ENCODE measurements around the gene RFX7. TPM values are rescaled to one million over a fixed set of nuclear protein-coding genes. Genes with fewer than 3 reads are reported as not detected.

Gene RFX7
- total RNA-seq, 4 donors from 2014 or later = 9.6 to 20.6 (median 16.2) TPM

- peaks cover 0 to 25% (median 5%) of the 10 kb centered on the region in 4 donors for H3K9me3 ChIP-seq
- TF ChIP-seq CTCF (IDR thresholded peaks at IDR 0.05) (no peak), POLR2A (IDR thresholded peaks at IDR 0.05) (no peak)
- no peak for DNase-seq
- H3K36me3 ChIP-seq = peaks cover 0 to 25% (median 0%) of the 10 kb centered on the region in 3 donors
- H3K4me1 ChIP-seq = no peaks in the 10 kb centered on the region
- H3K27me3 ChIP-seq = no peaks in the 10 kb centered on the region
- no peak overlapping the region for H3K4me3 ChIP-seq
- H3K27ac ChIP-seq = no peak overlapping the region
These were observed 11.6 kb downstream of the RFX7 start for GRCh38 chr15:56232058-56232457.

- H3K27me3 ChIP-seq = no peaks in the 10 kb centered on the region
- H3K4me3 ChIP-seq = no peak overlapping the region
- H3K36me3 ChIP-seq = peaks cover 0 to 25% (median 0%) of the 10 kb centered on the region in 3 donors
- no peak for TF ChIP-seq CTCF (IDR thresholded peaks at IDR 0.05)
- TF ChIP-seq POLR2A (IDR thresholded peaks at IDR 0.05) = no peak
- H3K27ac ChIP-seq = no peak overlapping the region
- peaks cover 0 to 25% (median 5%) of the 10 kb centered on the region in 4 donors for H3K9me3 ChIP-seq
- no peak for DNase-seq
- no peaks in the 10 kb centered on the region for H3K4me1 ChIP-seq
These were observed 14.8 kb downstream of the RFX7 start for GRCh38 chr15:56228854-56229253.

GRCh38 chr15:56228352-56228751 is 15.3 kb downstream of the RFX7 start:
- Histone ChIP-seq H3K9me3 (peaks cover 0 to 25% (median 5%) of the 10 kb centered on the region in 4 donors), H3K27ac (no peak overlapping the region), H3K4me1 (no peaks in the 10 kb centered on the region), H3K36me3 (peaks cover 0 to 25% (median 0%) of the 10 kb centered on the region in 3 donors), H3K4me3 (no peak overlapping the region), H3K27me3 (no peaks in the 10 kb centered on the region)
- TF ChIP-seq POLR2A (IDR thresholded peaks at IDR 0.05) (no peak), CTCF (IDR thresholded peaks at IDR 0.05) (no peak)
- no peak for DNase-seq

- no peak for DNase-seq
- TF ChIP-seq POLR2A (IDR thresholded peaks at IDR 0.05) (no peak), CTCF (IDR thresholded peaks at IDR 0.05) (no peak)
- H3K27ac ChIP-seq = no peak overlapping the region
- H3K36me3 ChIP-seq = peaks cover 0 to 26% (median 0%) of the 10 kb centered on the region in 3 donors
- H3K4me1 ChIP-seq = no peaks in the 10 kb centered on the region
- no peaks in the 10 kb centered on the region for H3K27me3 ChIP-seq
- no peak overlapping the region for H3K4me3 ChIP-seq
- H3K9me3 ChIP-seq = peaks cover 0 to 20% (median 5%) of the 10 kb centered on the region in 4 donors
These were observed 15.9 kb downstream of the RFX7 start for GRCh38 chr15:56227780-56228179.

GRCh38 chr15:56227306-56227705 is 16.4 kb downstream of the RFX7 start:
- no peak for DNase-seq
- Histone ChIP-seq H3K9me3 (peaks cover 0 to 16% (median 5%) of the 10 kb centered on the region in 4 donors), H3K4me3 (no peak overlapping the region), H3K27me3 (no peaks in the 10 kb centered on the region), H3K27ac (no peak overlapping the region), H3K4me1 (no peaks in the 10 kb centered on the region), H3K36me3 (peaks cover 0 to 21% (median 0%) of the 10 kb centered on the region in 3 donors)
- TF ChIP-seq CTCF (IDR thresholded peaks at IDR 0.05) (no peak), POLR2A (IDR thresholded peaks at IDR 0.05) (no peak)

GRCh38 chr15:56225520-56225919 is 18.2 kb downstream of the RFX7 start:
- H3K4me1 ChIP-seq = no peaks in the 10 kb centered on the region
- TF ChIP-seq CTCF (IDR thresholded peaks at IDR 0.05) (no peak), POLR2A (IDR thresholded peaks at IDR 0.05) (no peak)
- DNase-seq = no peak
- no peaks in the 10 kb centered on the region for H3K27me3 ChIP-seq
- no peak overlapping the region for H3K27ac ChIP-seq
- H3K36me3 ChIP-seq = peaks cover 0 to 4% (median 0%) of the 10 kb centered on the region in 3 donors
- H3K9me3 ChIP-seq = peaks cover 0 to 7% (median 0%) of the 10 kb centered on the region in 4 donors
- H3K4me3 ChIP-seq = no peak overlapping the region

Data from Peyer's patch (tissue), 4 donors.